ENCODE data around the gene KCNAB1.

The KCNAB1 gene

DNA sequence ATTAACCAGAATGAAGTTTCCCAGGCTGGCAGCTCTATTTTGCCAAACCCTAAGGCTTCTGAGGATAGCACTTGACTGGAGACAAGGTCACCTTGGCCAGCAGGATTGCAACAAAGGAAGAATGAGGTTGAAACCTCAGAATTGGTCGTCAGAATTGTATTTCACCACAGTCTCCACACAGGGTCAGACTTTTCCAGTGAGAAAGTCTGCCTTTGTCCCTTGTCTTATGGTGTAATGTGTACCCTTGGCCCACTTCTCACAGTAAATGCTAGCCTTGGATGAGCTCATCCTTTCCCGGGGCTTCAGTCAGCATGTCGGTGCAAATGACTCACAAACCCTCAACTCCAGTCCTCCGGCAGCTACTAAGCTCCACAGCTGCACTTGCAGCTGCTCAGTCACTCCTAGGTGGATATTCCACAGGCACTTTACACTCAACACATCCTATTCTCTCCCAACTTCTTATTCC is 414.8 kb downstream of the KCNAB1 start:
- no peak overlapping the region for H3K4me3 ChIP-seq (ENCODE audit: low read depth, low read length)
- DNase-seq (ENCODE audit: low read depth) = no peak
- TF ChIP-seq, protein P1, sequence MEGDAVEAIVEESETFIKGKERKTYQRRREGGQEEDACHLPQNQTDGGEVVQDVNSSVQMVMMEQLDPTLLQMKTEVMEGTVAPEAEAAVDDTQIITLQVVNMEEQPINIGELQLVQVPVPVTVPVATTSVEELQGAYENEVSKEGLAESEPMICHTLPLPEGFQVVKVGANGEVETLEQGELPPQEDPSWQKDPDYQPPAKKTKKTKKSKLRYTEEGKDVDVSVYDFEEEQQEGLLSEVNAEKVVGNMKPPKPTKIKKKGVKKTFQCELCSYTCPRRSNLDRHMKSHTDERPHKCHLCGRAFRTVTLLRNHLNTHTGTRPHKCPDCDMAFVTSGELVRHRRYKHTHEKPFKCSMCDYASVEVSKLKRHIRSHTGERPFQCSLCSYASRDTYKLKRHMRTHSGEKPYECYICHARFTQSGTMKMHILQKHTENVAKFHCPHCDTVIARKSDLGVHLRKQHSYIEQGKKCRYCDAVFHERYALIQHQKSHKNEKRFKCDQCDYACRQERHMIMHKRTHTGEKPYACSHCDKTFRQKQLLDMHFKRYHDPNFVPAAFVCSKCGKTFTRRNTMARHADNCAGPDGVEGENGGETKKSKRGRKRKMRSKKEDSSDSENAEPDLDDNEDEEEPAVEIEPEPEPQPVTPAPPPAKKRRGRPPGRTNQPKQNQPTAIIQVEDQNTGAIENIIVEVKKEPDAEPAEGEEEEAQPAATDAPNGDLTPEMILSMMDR (IDR thresholded peaks at IDR 0.05; ENCODE audit: control insufficient read depth, extremely low read depth, insufficient read depth) = peak; percentile 26

DNA sequence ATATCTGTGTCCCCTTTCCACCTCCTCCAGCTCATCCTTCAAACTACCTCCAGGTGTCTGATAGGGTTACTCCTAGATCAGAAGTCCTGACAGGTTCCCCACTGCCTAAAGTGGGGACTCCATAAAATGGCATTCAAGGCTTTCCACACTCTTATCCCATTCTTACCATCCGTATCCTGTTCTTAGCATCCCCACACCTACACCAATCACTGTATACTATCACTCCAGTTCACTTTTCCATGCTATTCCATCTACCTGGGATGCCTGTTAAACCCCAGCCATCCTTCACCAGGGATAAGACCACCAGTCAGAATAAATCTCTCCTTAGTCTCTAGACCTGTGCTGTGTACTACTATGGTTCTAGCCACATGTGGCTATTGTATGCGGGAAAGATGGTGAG is 415.4 kb downstream of the KCNAB1 start:
- H3K4me3 ChIP-seq (ENCODE audit: low read depth, low read length) = no peak overlapping the region
- DNase-seq (ENCODE audit: low read depth) = no peak
- TF ChIP-seq, protein P1 (IDR thresholded peaks at IDR 0.05; ENCODE audit: control insufficient read depth, extremely low read depth, insufficient read depth) = no peak

DNA sequence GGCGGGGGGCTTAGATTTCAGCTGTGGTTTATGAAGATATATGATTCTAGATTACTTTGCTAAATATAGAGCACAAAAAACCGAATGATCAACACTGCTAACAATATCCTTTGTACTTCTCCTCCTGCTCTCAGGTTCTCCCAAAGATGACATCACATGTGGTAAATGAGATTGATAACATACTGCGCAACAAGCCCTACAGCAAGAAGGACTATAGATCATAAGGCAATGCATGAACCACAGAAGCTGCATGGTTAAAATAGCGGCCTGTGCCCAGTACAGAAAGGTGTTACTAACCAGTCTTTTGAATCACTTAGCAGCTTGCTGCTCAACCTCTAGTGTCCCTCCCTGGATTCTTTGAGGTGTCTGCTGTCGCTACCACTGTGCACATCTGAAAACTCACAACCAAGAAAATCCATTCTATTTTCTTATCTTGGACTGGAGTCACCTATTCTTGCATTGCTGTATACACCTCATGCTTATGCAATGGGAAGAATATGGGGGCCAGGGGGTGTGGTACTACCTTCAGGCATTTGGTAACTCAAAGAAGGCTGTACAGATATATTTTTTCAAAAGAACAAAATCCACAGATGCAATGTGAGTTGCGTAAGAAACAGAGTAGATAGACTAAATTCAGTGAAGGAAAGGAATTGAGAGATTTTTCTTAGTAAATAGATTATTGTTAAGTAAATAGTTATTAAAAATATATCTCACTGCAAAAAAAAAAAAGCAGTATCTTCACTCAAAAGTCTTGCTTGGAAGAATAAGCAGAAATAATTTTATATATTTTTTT is 416.3 kb downstream of the KCNAB1 start:
- DNase-seq (ENCODE audit: low read depth) = no peak
- TF ChIP-seq, protein P1 (IDR thresholded peaks at IDR 0.05; ENCODE audit: control insufficient read depth, extremely low read depth, insufficient read depth) = no peak

DNA sequence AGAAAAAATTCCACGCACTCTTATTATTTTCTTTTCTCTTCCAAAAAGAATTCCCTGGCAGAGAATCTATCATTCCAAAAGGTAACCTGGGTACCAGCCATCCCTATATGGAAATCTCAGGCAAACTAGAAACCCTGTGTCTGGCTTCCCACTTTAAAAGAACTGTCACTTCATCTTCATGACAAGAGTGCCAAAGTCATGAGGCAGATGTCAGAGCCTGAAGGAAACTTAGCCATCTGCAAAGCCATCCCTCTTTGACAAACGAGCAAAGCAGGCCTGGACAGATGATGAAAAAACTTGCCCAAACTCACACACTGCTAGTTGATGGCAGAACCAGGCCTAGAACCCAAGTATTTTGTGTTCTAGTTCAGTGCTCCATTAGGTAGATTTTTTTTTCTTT is 418.7 kb downstream of the KCNAB1 start:
- TF ChIP-seq, protein P1 (IDR thresholded peaks at IDR 0.05; ENCODE audit: control insufficient read depth, extremely low read depth, insufficient read depth) = no peak
- no peak overlapping the region for H3K4me3 ChIP-seq (ENCODE audit: low read depth, low read length)
- no peak for DNase-seq (ENCODE audit: low read depth)

More for the DNA sequence above, 416.3 kb downstream of the KCNAB1 start:
- no peak overlapping the region for H3K4me3 ChIP-seq (ENCODE audit: low read depth, low read length)

DNA sequence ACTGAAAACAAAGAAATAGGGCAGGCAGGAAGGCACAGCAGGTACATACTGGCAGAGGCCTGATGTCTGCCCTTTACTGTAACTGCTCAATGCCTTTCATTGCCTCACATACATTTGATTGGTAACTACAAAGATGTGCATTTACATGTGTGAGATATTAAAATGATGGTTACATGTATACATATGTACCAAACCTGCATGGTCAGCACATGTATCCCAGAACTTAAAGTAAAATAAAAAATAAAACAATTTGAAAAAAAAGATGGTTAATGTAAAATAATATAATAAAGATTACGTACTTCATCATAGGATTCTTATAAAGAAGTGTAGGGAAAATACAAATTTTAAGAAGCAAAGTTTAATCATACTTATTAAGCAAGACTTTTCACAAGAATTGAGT is 419.4 kb downstream of the KCNAB1 start:
- DNase-seq (ENCODE audit: low read depth) = no peak
- no peak overlapping the region for H3K4me3 ChIP-seq (ENCODE audit: low read depth, low read length)
- TF ChIP-seq, protein P1 (IDR thresholded peaks at IDR 0.05; ENCODE audit: control insufficient read depth, extremely low read depth, insufficient read depth) = no peak

DNA sequence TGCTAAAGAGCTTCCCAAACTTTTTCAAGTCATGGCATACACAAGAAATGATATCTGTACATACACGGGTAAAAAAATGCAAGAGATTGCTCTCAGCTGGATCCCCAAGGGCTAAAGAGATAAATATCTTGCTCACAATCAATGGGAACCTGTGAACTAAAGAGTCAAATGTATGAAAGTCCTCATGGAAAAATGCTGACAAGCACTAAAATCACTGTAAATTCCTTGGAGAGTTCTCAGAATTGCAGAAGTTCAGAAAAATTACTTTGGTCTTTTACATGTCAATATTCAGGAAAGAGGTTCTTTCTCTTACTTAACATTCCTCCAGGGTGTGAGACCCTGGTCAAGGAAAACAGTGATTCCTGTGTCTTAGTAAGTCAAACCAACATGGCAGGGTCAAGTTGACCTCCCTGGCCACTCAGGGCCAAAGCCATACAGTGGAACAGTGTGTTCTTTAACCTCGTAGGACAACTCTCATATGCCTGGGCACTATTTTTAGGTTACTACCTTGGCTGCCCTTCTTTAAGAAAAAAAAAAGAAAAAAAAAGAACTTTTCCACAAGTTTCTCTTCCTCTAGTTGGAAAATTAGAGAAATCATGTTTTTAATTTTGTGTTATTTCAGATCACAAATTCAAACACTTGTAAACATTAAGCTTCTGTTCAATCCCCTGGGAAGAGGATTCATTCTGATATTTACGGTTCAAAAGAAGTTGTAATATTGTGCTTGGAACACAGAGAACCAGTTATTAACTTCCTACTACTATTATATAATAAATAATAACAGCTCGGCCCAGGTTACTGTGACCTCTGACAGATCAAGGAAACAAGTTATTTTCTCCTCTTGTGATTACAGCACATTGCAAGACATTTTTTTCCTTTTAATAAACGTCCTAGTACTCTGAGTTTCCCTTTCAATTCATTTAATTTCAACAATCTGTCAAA is 422.0 kb downstream of the KCNAB1 start:
- TF ChIP-seq, protein P1 (IDR thresholded peaks at IDR 0.05; ENCODE audit: control insufficient read depth, extremely low read depth, insufficient read depth) = no peak
- DNase-seq (ENCODE audit: low read depth) = no peak
- no peak overlapping the region for H3K4me3 ChIP-seq (ENCODE audit: low read depth, low read length)
